AG09309 (cell line): ENCODE measurements around the gene INTS7.
"Not testable (repeated sequence)": the region's sequence is repeated elsewhere in the genome, so short reads cannot be mapped to it uniquely, and the experiment has no call there.

Experiments
- DNase-seq: peaks from one replicate; pipeline ENCODE4 v3.0.0-alpha.2; 2010; ENCODE audit warnings: low read depth
- H3K4me3 ChIP-seq: 2 replicates; pipeline ENCODE4 v1.5.1; 2011; ENCODE audit warnings: mild to moderate bottlenecking, low read depth, low read length, moderate library complexity; ENCODE audit not compliant: control insufficient read depth
- TF ChIP-seq, protein P1 (sequence below): IDR thresholded peaks from 2 replicates; pipeline ENCODE4 v1.5.1; 2011; ENCODE audit warnings: mild to moderate bottlenecking, low read depth, low read length, inconsistent platforms; ENCODE audit not compliant: insufficient read depth, control insufficient read depth; ENCODE audit errors: missing control alignments

INTS7 gene

GRCh38 chr1:211959680-211960079 is 75.7 kb downstream of the INTS7 start:
- no peak overlapping the region for H3K4me3 ChIP-seq
- no peak for DNase-seq
- TF ChIP-seq, protein P1, sequence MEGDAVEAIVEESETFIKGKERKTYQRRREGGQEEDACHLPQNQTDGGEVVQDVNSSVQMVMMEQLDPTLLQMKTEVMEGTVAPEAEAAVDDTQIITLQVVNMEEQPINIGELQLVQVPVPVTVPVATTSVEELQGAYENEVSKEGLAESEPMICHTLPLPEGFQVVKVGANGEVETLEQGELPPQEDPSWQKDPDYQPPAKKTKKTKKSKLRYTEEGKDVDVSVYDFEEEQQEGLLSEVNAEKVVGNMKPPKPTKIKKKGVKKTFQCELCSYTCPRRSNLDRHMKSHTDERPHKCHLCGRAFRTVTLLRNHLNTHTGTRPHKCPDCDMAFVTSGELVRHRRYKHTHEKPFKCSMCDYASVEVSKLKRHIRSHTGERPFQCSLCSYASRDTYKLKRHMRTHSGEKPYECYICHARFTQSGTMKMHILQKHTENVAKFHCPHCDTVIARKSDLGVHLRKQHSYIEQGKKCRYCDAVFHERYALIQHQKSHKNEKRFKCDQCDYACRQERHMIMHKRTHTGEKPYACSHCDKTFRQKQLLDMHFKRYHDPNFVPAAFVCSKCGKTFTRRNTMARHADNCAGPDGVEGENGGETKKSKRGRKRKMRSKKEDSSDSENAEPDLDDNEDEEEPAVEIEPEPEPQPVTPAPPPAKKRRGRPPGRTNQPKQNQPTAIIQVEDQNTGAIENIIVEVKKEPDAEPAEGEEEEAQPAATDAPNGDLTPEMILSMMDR, result no peak

GRCh38 chr1:211959221-211959620 is 76.1 kb downstream of the INTS7 start:
- no peak overlapping the region for H3K4me3 ChIP-seq
- DNase-seq, result no peak
- TF ChIP-seq, protein P1, result no peak

DNA sequence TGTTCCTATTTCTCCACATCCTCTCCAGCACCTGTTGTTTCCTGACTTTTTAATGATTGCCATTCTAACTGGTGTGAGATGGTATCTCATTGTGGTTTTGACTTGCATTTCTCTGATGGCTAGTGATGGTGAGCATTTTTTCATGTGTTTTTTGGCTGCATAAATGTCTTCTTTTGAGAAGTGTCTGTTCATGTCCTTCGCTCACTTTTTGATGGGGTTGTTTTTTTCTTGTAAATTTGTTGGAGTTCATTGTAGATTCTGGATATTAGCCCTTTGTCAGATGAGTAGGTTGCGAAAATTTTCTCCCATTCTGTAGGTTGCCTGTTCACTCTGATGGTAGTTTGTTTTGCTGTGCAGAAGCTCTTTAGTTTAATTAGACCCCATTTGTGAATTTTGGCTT is 81.3 kb downstream of the INTS7 start:
- not testable (repeated sequence) for DNase-seq, H3K4me3 ChIP-seq

- DNase-seq, H3K4me3 ChIP-seq: not testable (repeated sequence)
Measured at GRCh38 chr1:211953543-211953942, 81.8 kb downstream of the INTS7 start.

GRCh38 chr1:211952299-211952698 is 83.1 kb downstream of the INTS7 start:
- no peak for DNase-seq
- TF ChIP-seq, protein P1, result no peak

DNA sequence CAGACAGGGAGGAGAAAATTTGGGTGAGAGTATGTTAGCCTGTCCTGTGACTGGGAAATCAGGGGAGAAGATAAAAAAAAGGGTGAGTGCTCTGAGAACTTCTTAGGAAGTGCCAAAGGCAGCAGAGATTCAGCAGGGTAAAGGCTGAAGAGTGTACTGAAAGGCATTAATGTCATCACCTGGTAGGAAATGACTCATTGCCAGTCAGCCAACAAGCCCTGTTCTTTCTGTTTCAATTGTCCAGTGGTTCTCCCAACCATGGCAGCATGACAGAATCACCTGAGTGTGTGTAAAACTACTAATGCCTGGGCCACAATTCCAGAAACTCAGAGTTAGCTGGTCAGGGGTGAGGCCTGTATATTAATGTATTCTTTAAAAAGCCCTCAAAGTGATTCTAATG is 83.5 kb downstream of the INTS7 start:
- no peak for DNase-seq
- H3K4me3 ChIP-seq, result no peak overlapping the region
- TF ChIP-seq, protein P1, result no peak

More at GRCh38 chr1:211952299-211952698, 83.1 kb downstream of the INTS7 start:
- no peak overlapping the region for H3K4me3 ChIP-seq

- DNase-seq, result no peak
- TF ChIP-seq, protein P1, result no peak
- H3K4me3 ChIP-seq, result no peak overlapping the region
Measured at GRCh38 chr1:211948377-211948776, 87.0 kb downstream of the INTS7 start.
